Common myeloid progenitor, CD34-positive (primary cell): ENCODE measurements around the gene ANAPC4.

Experiments used
- CTCF ChIA-PET: fragments of 350-600 bp; sonication (Branson Sonifier 250); formaldehyde crosslinking; loops from one replicate; lab custom pipeline; 2021; ENCODE audit warnings: antibody characterized with exemption; lab: Charles Lee
- POLR2A ChIA-PET: fragments of 350-600 bp; sonication (Branson Sonifier 250); formaldehyde crosslinking; loops from one replicate; lab custom pipeline; 2021; ENCODE audit warnings: antibody characterized with exemption; lab: Charles Lee
- DNase-seq, 3 donors: peaks; one replicate each; pipeline versions ENCODE4 v3.0.0 to v3.0.0-alpha.2; 2013
- H3K27ac ChIP-seq, 2 experiments: 1 replicate in 1 of 2; 2 replicates in 1 of 2; pipeline ENCODE4 v1.7.0; 2013; ENCODE audit warnings: inconsistent platforms in 2 of 2, low read length in 2 of 2, mild to moderate bottlenecking in 2 of 2, low read depth in 1 of 2, moderate library complexity in 1 of 2; ENCODE audit not compliant: severe bottlenecking in 2 of 2, insufficient read depth in 1 of 2, poor library complexity in 1 of 2
- H3K27me3 ChIP-seq, 5 experiments: replicated peaks in 2 of 5; 1 replicate in 3 of 5; 2 replicates in 2 of 5; pipeline versions ENCODE4 v1.6.1 to v1.7.0; 2013; ENCODE audit warnings: low read length in 4 of 5, mild to moderate bottlenecking in 2 of 5, moderate library complexity in 2 of 5, inconsistent platforms in 1 of 5; ENCODE audit not compliant: insufficient read depth in 5 of 5, control insufficient read depth in 4 of 5
- H3K36me3 ChIP-seq, 4 experiments: 1 replicate in 2 of 4; 2 replicates in 2 of 4; pipeline versions ENCODE4 v1.6.1 to v1.7.0; 2013; ENCODE audit warnings: low read length in 3 of 4, control low read depth in 1 of 4, mild to moderate bottlenecking in 1 of 4; ENCODE audit not compliant: control insufficient read depth in 4 of 4, insufficient read depth in 4 of 4
- H3K4me1 ChIP-seq, 4 experiments: 1 replicate in 3 of 4; 2 replicates in 1 of 4; pipeline versions ENCODE4 v1.6.1 to v1.7.1; 2013; ENCODE audit warnings: low read length in 3 of 4, mild to moderate bottlenecking in 3 of 4, control low read depth in 1 of 4, inconsistent platforms in 1 of 4, moderate library complexity in 1 of 4; ENCODE audit not compliant: control insufficient read depth in 4 of 4, insufficient read depth in 4 of 4; ENCODE audit errors: control extremely low read depth in 1 of 4
- H3K4me3 ChIP-seq, 7 experiments: 1 replicate in 4 of 7; 2 replicates in 3 of 7; pipeline versions ENCODE4 v1.5.1 to v1.7.0; 2013; ENCODE audit warnings: mild to moderate bottlenecking in 7 of 7, low read length in 6 of 7, moderate library complexity in 6 of 7, inconsistent platforms in 2 of 7, low read depth in 2 of 7, control low read depth in 1 of 7; ENCODE audit not compliant: insufficient read depth in 4 of 7, control insufficient read depth in 1 of 7; ENCODE audit errors: extremely low read depth in 1 of 7
- H3K9me3 ChIP-seq, 5 experiments: 1 replicate in 4 of 5; 2 replicates in 1 of 5; pipeline versions ENCODE4 v1.6.1 to v1.7.1; 2013; ENCODE audit warnings: low read length in 4 of 5, mild to moderate bottlenecking in 2 of 5, inconsistent platforms in 1 of 5, low read depth in 1 of 5, moderate library complexity in 1 of 5; ENCODE audit not compliant: control insufficient read depth in 4 of 5, insufficient read depth in 2 of 5; ENCODE audit errors: control extremely low read depth in 1 of 5
- WGBS: methylation state at CpG from one replicate; pipeline ENCODE4 v1.1.5; 2013; ENCODE audit not compliant: insufficient coverage; 5-methylcytosine and 5-hydroxymethylcytosine counted together

Gene ANAPC4

GRCh38 chr4:25440478-25441030, 63.5 kb downstream of the ANAPC4 start:
- no peak overlapping the region for H3K27ac ChIP-seq
- DNase-seq = no peak
- no peaks in the 10 kb centered on the region for H3K36me3 ChIP-seq
- 96% methylated on average over 7 of the region's 8 CpGs for WGBS
- POLR2A ChIA-PET = no interaction called here
- H3K27me3 ChIP-seq = peaks cover 0 to under 1% (median 0%) of the 10 kb centered on the region in 5 experiments
- no peak overlapping the region for H3K4me3 ChIP-seq
- CTCF ChIA-PET = interaction anchor here (1.0 to 5.0 kb wide), 8 partner anchors 9 to 327 kb away, joined by 3 to 38 read pairs (median 3); no protein-coding TSS in a partner anchor
- H3K9me3 ChIP-seq = peaks cover 0 to 2% (median 0%) of the 10 kb centered on the region in 5 experiments
- H3K4me1 ChIP-seq = no peaks in the 10 kb centered on the region

- Histone ChIP-seq H3K4me3 (no peak overlapping the region), H3K4me1 (no peaks in the 10 kb centered on the region), H3K36me3 (no peaks in the 10 kb centered on the region), H3K9me3 (peaks cover 0 to 2% (median 0%) of the 10 kb centered on the region in 5 experiments), H3K27ac (no peak overlapping the region), H3K27me3 (peaks cover 0 to 3% (median 0%) of the 10 kb centered on the region in 5 experiments)
- DNase-seq = peak; percentile 11 to 34 (median 21)
- CTCF ChIA-PET = interaction anchor here (0.6 to 5.0 kb wide), 8 partner anchors 10 to 329 kb away, joined by 3 to 38 read pairs (median 4); no protein-coding TSS in a partner anchor
- WGBS = 33% methylated on average over 3 of the region's 6 CpGs
- POLR2A ChIA-PET = no interaction called here
These were observed 64.6 kb downstream of the ANAPC4 start for GRCh38 chr4:25441519-25442117.

- Histone ChIP-seq H3K9me3 (peaks cover 0 to 2% (median 0%) of the 10 kb centered on the region in 5 experiments), H3K27me3 (peaks cover 0 to 3% (median 0%) of the 10 kb centered on the region in 5 experiments), H3K36me3 (no peaks in the 10 kb centered on the region), H3K27ac (no peak overlapping the region), H3K4me3 (no peak overlapping the region), H3K4me1 (no peaks in the 10 kb centered on the region)
- CTCF ChIA-PET = interaction anchor here (2.0 to 5.0 kb wide), 2 partner anchors 325 to 328 kb away, joined by 7 to 38 read pairs; no protein-coding TSS in a partner anchor
- DNase-seq = no peak
- 72% methylated on average over 9 of the region's 9 CpGs for WGBS
- POLR2A ChIA-PET = no interaction called here
These were observed 65.8 kb downstream of the ANAPC4 start for GRCh38 chr4:25442863-25443307.

- Histone ChIP-seq H3K4me3 (no peak overlapping the region), H3K27me3 (peaks cover 0 to 3% (median 0%) of the 10 kb centered on the region in 5 experiments), H3K9me3 (peaks cover 0 to 2% (median 0%) of the 10 kb centered on the region in 5 experiments), H3K4me1 (no peaks in the 10 kb centered on the region), H3K36me3 (no peaks in the 10 kb centered on the region), H3K27ac (no peak overlapping the region)
- ChIA-PET POLR2A (no interaction called here), CTCF (interaction anchor here (5.0 kb wide), 1 partner anchor 324 kb away, joined by 38 read pairs; no protein-coding TSS in a partner anchor)
- WGBS = 100% methylated on average over 2 of the region's 6 CpGs
- DNase-seq = no peak
These were observed 66.8 kb downstream of the ANAPC4 start for GRCh38 chr4:25443851-25444250.

GRCh38 chr4:25446611-25447010, 69.5 kb downstream of the ANAPC4 start:
- H3K4me1 ChIP-seq = no peaks in the 10 kb centered on the region
- CTCF ChIA-PET = no interaction called here
- no peak for DNase-seq
- no peak overlapping the region for H3K27ac ChIP-seq
- 91% methylated on average over 4 of the region's 4 CpGs for WGBS
- POLR2A ChIA-PET = no interaction called here
- H3K4me3 ChIP-seq = no peak overlapping the region
- H3K36me3 ChIP-seq = no peaks in the 10 kb centered on the region
- peaks cover 0 to 3% (median 0%) of the 10 kb centered on the region in 5 experiments for H3K27me3 ChIP-seq
- H3K9me3 ChIP-seq = no peaks in the 10 kb centered on the region

- Histone ChIP-seq H3K27ac (no peak overlapping the region), H3K36me3 (no peaks in the 10 kb centered on the region), H3K27me3 (peaks cover 0 to 5% (median 0%) of the 10 kb centered on the region in 5 experiments), H3K9me3 (no peaks in the 10 kb centered on the region), H3K4me3 (no peak overlapping the region), H3K4me1 (no peaks in the 10 kb centered on the region)
- 86% methylated on average over 4 of the region's 5 CpGs for WGBS
- DNase-seq = no peak
- ChIA-PET POLR2A (no interaction called here), CTCF (no interaction called here)
These were observed 71.5 kb downstream of the ANAPC4 start for GRCh38 chr4:25448379-25449109.
